ENCODE results near the gene TCF19.

TCF19 gene

GRCh38 chr6:31171931-31172905 is 13.8 kb downstream of the TCF19 start:
- no peak for TF ChIP-seq CTCF (IDR thresholded peaks at IDR 0.05; ENCODE audit: borderline replicate concordance, control extremely low read depth, extremely low read depth, insufficient read depth, missing control alignments)
- in situ Hi-C loops (cut with MboI; ENCODE audit: low sequenced_read_pairs, unreplicated experiment) = no loop called here
- no peak for DNase-seq (ENCODE audit: low spot score)

DNA sequence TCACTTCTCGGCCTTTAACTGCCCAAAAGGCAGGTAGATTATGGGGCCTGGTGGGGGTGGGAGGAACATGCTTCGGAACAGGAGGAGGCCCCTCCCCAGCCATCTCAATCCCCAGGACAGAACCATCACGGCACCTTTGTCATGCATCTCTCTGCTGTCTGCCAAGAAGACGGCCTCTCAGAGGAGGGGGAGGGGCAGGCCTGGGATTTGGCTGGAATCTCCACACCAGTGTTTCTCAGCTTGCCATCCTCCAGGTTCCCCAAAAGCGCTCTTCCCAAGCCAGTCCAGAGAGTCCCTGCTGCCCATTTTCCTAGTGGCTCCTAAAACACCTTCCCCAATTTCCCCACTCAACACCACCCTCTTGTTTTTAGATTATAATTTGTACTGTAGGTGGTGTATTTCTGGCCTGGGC is 14.6 kb downstream of the TCF19 start:
- no peak for TF ChIP-seq CTCF (IDR thresholded peaks at IDR 0.05; ENCODE audit: borderline replicate concordance, control extremely low read depth, extremely low read depth, insufficient read depth, missing control alignments)
- in situ Hi-C loops (cut with MboI; ENCODE audit: low sequenced_read_pairs, unreplicated experiment) = no loop called here

DNA sequence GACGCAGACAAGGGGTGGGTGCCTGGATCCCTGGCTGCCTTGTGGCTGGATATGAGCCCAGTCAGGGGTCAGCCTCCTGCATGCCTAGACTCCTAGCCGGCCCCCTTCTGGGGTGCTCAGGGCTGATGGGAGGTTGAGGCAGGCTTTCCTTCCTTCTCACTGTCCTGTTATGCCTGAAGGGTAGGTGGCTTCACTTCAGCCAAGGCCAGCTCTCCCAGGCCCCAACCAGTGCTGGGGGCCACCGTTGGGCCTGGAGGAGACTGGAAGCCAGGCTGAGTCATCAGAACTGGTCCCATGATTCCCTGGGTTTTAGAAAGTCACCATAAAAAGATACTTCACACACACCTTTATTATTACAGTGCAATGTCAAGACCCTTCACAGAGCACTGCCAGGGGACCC is 15.0 kb downstream of the TCF19 start:
- in situ Hi-C loops (cut with MboI; ENCODE audit: low sequenced_read_pairs, unreplicated experiment) = no loop called here
- no peak for DNase-seq (ENCODE audit: low spot score)
- TF ChIP-seq CTCF (IDR thresholded peaks at IDR 0.05; ENCODE audit: borderline replicate concordance, control extremely low read depth, extremely low read depth, insufficient read depth, missing control alignments) = no peak

More for the DNA sequence above, 14.6 kb downstream of the TCF19 start:
- DNase-seq (ENCODE audit: low spot score) = no peak

GRCh38 chr6:31174378-31174777 is 16.0 kb downstream of the TCF19 start:
- no peak for TF ChIP-seq CTCF (IDR thresholded peaks at IDR 0.05; ENCODE audit: borderline replicate concordance, control extremely low read depth, extremely low read depth, insufficient read depth, missing control alignments)
- in situ Hi-C loops (cut with MboI; ENCODE audit: low sequenced_read_pairs, unreplicated experiment) = no loop called here

GRCh38 chr6:31175971-31176370 is 17.6 kb downstream of the TCF19 start:
- in situ Hi-C loops (cut with MboI; ENCODE audit: low sequenced_read_pairs, unreplicated experiment) = no loop called here
- no peak for DNase-seq (ENCODE audit: low spot score)

More at GRCh38 chr6:31174378-31174777, 16.0 kb downstream of the TCF19 start:
- no peak for DNase-seq (ENCODE audit: low spot score)

More at GRCh38 chr6:31175971-31176370, 17.6 kb downstream of the TCF19 start:
- no peak for TF ChIP-seq CTCF (IDR thresholded peaks at IDR 0.05; ENCODE audit: borderline replicate concordance, control extremely low read depth, extremely low read depth, insufficient read depth, missing control alignments)

All from GM13976 (cell line).